OCI-M1 (cell line): ENCODE data around the gene THSD7B.
A peak's percentile ranks its signal among the peaks of the same experiment; 100 is the strongest.
"Not testable (repeated sequence)": the region's sequence is repeated elsewhere in the genome, so short reads cannot be mapped to it uniquely, and the experiment has no call there.

ENCODE experiments used
- DNase-seq: peaks from one replicate; lab custom pipeline; 2025; lab: John Stamatoyannopoulos, UW

The THSD7B gene

GRCh38 chr2:137254052-137254451, 488.7 kb downstream of the THSD7B start:
- no peak for DNase-seq

GRCh38 chr2:137255345-137255744, 490.0 kb downstream of the THSD7B start:
- no peak for DNase-seq

GRCh38 chr2:137255990-137256389, 490.6 kb downstream of the THSD7B start:
- no peak for DNase-seq

GRCh38 chr2:137261881-137262585, 496.7 kb downstream of the THSD7B start:
- no peak for DNase-seq

GRCh38 chr2:137262594-137262993, 497.2 kb downstream of the THSD7B start:
- DNase-seq, result no peak

- no peak for DNase-seq
Measured at GRCh38 chr2:137287913-137288639, 522.7 kb downstream of the THSD7B start.

GRCh38 chr2:137291836-137292570, 526.7 kb downstream of the THSD7B start:
- no peak for DNase-seq

- no peak for DNase-seq
Measured at GRCh38 chr2:137298377-137298776, 533.0 kb downstream of the THSD7B start.

- DNase-seq, result no peak
Measured at GRCh38 chr2:137300987-137301386, 535.6 kb downstream of the THSD7B start.

GRCh38 chr2:137302957-137303356, 537.6 kb downstream of the THSD7B start:
- no peak for DNase-seq

- peak; percentile 1 for DNase-seq
Measured at GRCh38 chr2:137316075-137316474, 550.7 kb downstream of the THSD7B start.

GRCh38 chr2:137321566-137321965, 556.2 kb downstream of the THSD7B start:
- no peak for DNase-seq

- DNase-seq, result not testable (repeated sequence)
Measured at GRCh38 chr2:137331562-137331961, 566.2 kb downstream of the THSD7B start.

GRCh38 chr2:137333386-137334165, 568.2 kb downstream of the THSD7B start:
- no peak for DNase-seq

- no peak for DNase-seq
Measured at GRCh38 chr2:137336067-137336466, 570.7 kb downstream of the THSD7B start.

- DNase-seq, result no peak
Measured at GRCh38 chr2:137339051-137339450, 573.7 kb downstream of the THSD7B start.

GRCh38 chr2:137345994-137346393, 580.6 kb downstream of the THSD7B start:
- no peak for DNase-seq

- DNase-seq, result no peak
Measured at GRCh38 chr2:137348301-137348700, 583.0 kb downstream of the THSD7B start.

- no peak for DNase-seq
Measured at GRCh38 chr2:137357634-137358033, 592.3 kb downstream of the THSD7B start.

GRCh38 chr2:137367361-137367760, 602.0 kb downstream of the THSD7B start:
- DNase-seq, result no peak

- DNase-seq, result no peak
Measured at GRCh38 chr2:137369106-137369505, 603.8 kb downstream of the THSD7B start.

GRCh38 chr2:137379186-137379585, 613.8 kb downstream of the THSD7B start:
- DNase-seq, result no peak
